OCI-LY1 (cell line): ENCODE measurements around the gene EPHA4.

Experiments
- CTCF ChIP-seq: fragments of 200-600 bp; sonication (generic), shearing (Covaris generic); IDR thresholded peaks from 2 replicates; pipeline ENCODE4 v1.5.1; 2017; ENCODE audit warnings: mild to moderate bottlenecking, antibody characterized with exemption, low read length, moderate library complexity, mixed read lengths
- EZH2 ChIP-seq: fragments of 200-600 bp; sonication (generic), shearing (Covaris generic); IDR thresholded peaks from 2 replicates; pipeline ENCODE4 v1.8.0; 2017; ENCODE audit warnings: borderline replicate concordance, mixed run types, mild to moderate bottlenecking, antibody characterized with exemption, low read length, moderate library complexity, mixed read lengths

GRCh38 chr2:221590861-221591365, 18.8 kb upstream of the EPHA4 start:
- no peak for TF ChIP-seq CTCF
- no peak for TF ChIP-seq EZH2
